H1 (cell line): ENCODE data around the gene TSC22D3. TPM values are rescaled to one million over a fixed set of nuclear protein-coding genes. Genes with fewer than 3 reads are reported as not detected.

Experiments
- CTCF ChIA-PET: fragments of 300-600 bp; sonication (Branson Sonifier 250); formaldehyde crosslinking; loops from one replicate; lab custom pipeline; 2021; ENCODE audit not compliant: partially characterized antibody; lab: Charles Lee
- POLR2A ChIA-PET: fragments of 300-600 bp; sonication (Branson Sonifier 250); formaldehyde crosslinking; loops from one replicate; lab custom pipeline; 2021; ENCODE audit warnings: inconsistent platforms; ENCODE audit not compliant: partially characterized antibody; lab: Charles Lee
- DNase-seq, 2 experiments: peaks; one replicate each; pipeline versions ENCODE4 v3.0.0 to v3.0.0-alpha.2; 2010 to 2022; ENCODE audit warnings: low spot score in 2 of 2, low read depth in 1 of 2, mixed read lengths in 1 of 2
- FAIRE-seq: peaks from 2 replicates; lab custom pipeline; 2011; peaks lifted over from hg19 to GRCh38; lab: Jason Lieb, UNC
- H2AFZ ChIP-seq: 2 replicates; pipeline ENCODE4 v1.8.1; 2012; ENCODE audit warnings: low read length, inconsistent platforms
- H2AK5ac ChIP-seq: 2 replicates; pipeline ENCODE4 v1.6.1; 2013; ENCODE audit warnings: low read depth, low read length
- H2BK120ac ChIP-seq: replicated peaks from 2 replicates; pipeline ENCODE3; 2013; ENCODE audit warnings: low read depth, low read length, inconsistent platforms
- H2BK12ac ChIP-seq: 2 replicates; pipeline ENCODE4 v1.6.1; 2013; ENCODE audit warnings: low read depth, low read length
- H2BK15ac ChIP-seq: 2 replicates; pipeline ENCODE4 v1.6.1; 2013; ENCODE audit warnings: low read length
- H2BK20ac ChIP-seq: 2 replicates; pipeline ENCODE4 v1.6.1; 2013; ENCODE audit warnings: low read length
- H2BK5ac ChIP-seq: 2 replicates; pipeline ENCODE4 v1.6.1; 2013; ENCODE audit warnings: low read depth, low read length
- H3K14ac ChIP-seq: 2 replicates; pipeline ENCODE4 v1.6.1; 2013; ENCODE audit warnings: inconsistent platforms; ENCODE audit not compliant: insufficient read length
- H3K18ac ChIP-seq: 2 replicates; pipeline ENCODE4 v1.6.1; 2013; ENCODE audit warnings: low read length; ENCODE audit errors: extremely low read depth
- H3K23ac ChIP-seq: 2 replicates; pipeline ENCODE4 v1.6.1; 2013; ENCODE audit warnings: inconsistent platforms; ENCODE audit not compliant: insufficient read length
- H3K23me2 ChIP-seq: 2 replicates; pipeline ENCODE4 v1.6.1; 2013; ENCODE audit warnings: low read depth, low read length
- H3K27ac ChIP-seq: 2 replicates; pipeline ENCODE4 v1.6.1; 2011; ENCODE audit warnings: low read depth, low read length, inconsistent platforms
- H3K27me3 ChIP-seq, 4 experiments: replicated peaks in 1 of 4; 1 replicate in 1 of 4; 2 replicates in 3 of 4; pipeline versions ENCODE4 v1.6.1 to v1.8.1; 2011 to 2013; ENCODE audit warnings: low read length in 3 of 4, mild to moderate bottlenecking in 3 of 4, inconsistent platforms in 2 of 4, mixed read lengths in 2 of 4, moderate library complexity in 1 of 4; ENCODE audit not compliant: control insufficient read depth in 3 of 4, insufficient read depth in 3 of 4; ENCODE audit errors: extremely low read depth in 1 of 4
- H3K36me3 ChIP-seq, 4 experiments: 2 replicates each; pipeline versions ENCODE4 v1.6.1 to v1.8.1; 2011 to 2013; ENCODE audit warnings: mild to moderate bottlenecking in 4 of 4, low read length in 3 of 4, moderate library complexity in 2 of 4, control low read depth in 1 of 4, inconsistent platforms in 1 of 4; ENCODE audit not compliant: insufficient read depth in 4 of 4, control insufficient read depth in 2 of 4
- H3K4ac ChIP-seq: replicated peaks from 2 replicates; pipeline ENCODE3; 2013; ENCODE audit warnings: low read length, low read depth, mixed read lengths, inconsistent platforms; ENCODE audit not compliant: insufficient read length
- H3K4me1 ChIP-seq, 4 experiments: replicated peaks in 1 of 4; 1 replicate in 1 of 4; 2 replicates in 3 of 4; pipeline versions ENCODE4 v1.6.1 to v1.8.1; 2011 to 2013; ENCODE audit warnings: low read length in 3 of 4, inconsistent platforms in 2 of 4, mixed read lengths in 1 of 4; ENCODE audit not compliant: insufficient read depth in 4 of 4, control insufficient read depth in 3 of 4
- H3K4me2 ChIP-seq, 2 experiments: 2 replicates each; pipeline versions ENCODE4 v1.6.1 to v1.8.1; 2011 to 2013; ENCODE audit warnings: low read depth in 2 of 2, low read length in 2 of 2, control low read depth in 1 of 2, inconsistent platforms in 1 of 2, mild to moderate bottlenecking in 1 of 2; ENCODE audit not compliant: insufficient read depth in 1 of 2
- H3K4me3 ChIP-seq, 4 experiments: fragments of 200-600, 300-600 bp in 1 of 4; sonication (generic), shearing (Covaris generic), sonication (Bioruptor Twin) in 1 of 4; 2 replicates each; pipeline versions ENCODE4 v1.5.1 to v1.8.1; 2011 to 2016; ENCODE audit warnings: low read length in 4 of 4, low read depth in 3 of 4, control low read depth in 2 of 4, inconsistent platforms in 2 of 4, mild to moderate bottlenecking in 2 of 4, mixed read lengths in 1 of 4, moderate library complexity in 1 of 4; ENCODE audit not compliant: insufficient read depth in 2 of 4; ENCODE audit errors: extremely low read depth in 1 of 4
- H3K56ac ChIP-seq: replicated peaks from 2 replicates; pipeline ENCODE3; 2013; ENCODE audit warnings: low read depth, mild to moderate bottlenecking, mixed read lengths, low read length, inconsistent platforms; ENCODE audit not compliant: insufficient read length
- H3K79me1 ChIP-seq: 2 replicates; pipeline ENCODE4 v1.6.1; 2013; ENCODE audit warnings: low read depth, low read length, control low read depth
- H3K79me2 ChIP-seq, 2 experiments: 2 replicates each; pipeline versions ENCODE4 v1.6.1 to v1.8.1; 2012 to 2013; ENCODE audit warnings: low read length in 2 of 2, mild to moderate bottlenecking in 2 of 2, inconsistent platforms in 1 of 2; ENCODE audit not compliant: insufficient read depth in 2 of 2, control insufficient read depth in 1 of 2
- H3K9ac ChIP-seq, 4 experiments: replicated peaks in 1 of 4; 1 replicate in 1 of 4; 2 replicates in 3 of 4; pipeline versions ENCODE4 v1.6.1 to v1.8.1; 2011 to 2013; ENCODE audit warnings: low read depth in 3 of 4, low read length in 3 of 4, control low read depth in 2 of 4, mild to moderate bottlenecking in 2 of 4, moderate library complexity in 2 of 4, inconsistent platforms in 1 of 4; ENCODE audit errors: extremely low read depth in 1 of 4
- H3K9me3 ChIP-seq, 2 experiments: 2 replicates each; pipeline versions ENCODE4 v1.6.1 to v1.8.1; 2012 to 2013; ENCODE audit warnings: mild to moderate bottlenecking in 2 of 2, moderate library complexity in 2 of 2, control low read depth in 1 of 2, inconsistent platforms in 1 of 2, low read depth in 1 of 2, low read length in 1 of 2, mixed read lengths in 1 of 2; ENCODE audit not compliant: insufficient read depth in 2 of 2
- H4K20me1 ChIP-seq, 2 experiments: replicated peaks in 1 of 2; 2 replicates each; pipeline versions ENCODE3 to v1.8.1; 2011 to 2013; ENCODE audit warnings: inconsistent platforms in 2 of 2, low read length in 2 of 2, mild to moderate bottlenecking in 1 of 2; ENCODE audit not compliant: insufficient read depth in 2 of 2, control insufficient read depth in 1 of 2
- H4K5ac ChIP-seq: 2 replicates; pipeline ENCODE4 v1.6.1; 2013; ENCODE audit warnings: low read length, low read depth, mixed read lengths, inconsistent platforms; ENCODE audit not compliant: insufficient read length
- H4K8ac ChIP-seq: 2 replicates; pipeline ENCODE4 v1.8.0; 2013; ENCODE audit warnings: mild to moderate bottlenecking, moderate library complexity, low read length, inconsistent platforms; ENCODE audit not compliant: insufficient read depth; ENCODE audit errors: extremely low read depth
- H4K91ac ChIP-seq: replicated peaks from 2 replicates; pipeline ENCODE3; 2013; ENCODE audit warnings: low read length, mixed read lengths, inconsistent platforms; ENCODE audit not compliant: insufficient read length
- CHD2 ChIP-seq: IDR thresholded peaks from 2 replicates; pipeline ENCODE4 v1.6.1; 2012; ENCODE audit warnings: low read length, improper control_type of control experiment
- EP300 ChIP-seq, 2 experiments: IDR thresholded peaks; 1 replicate in 1 of 2; 2 replicates in 1 of 2; pipeline ENCODE4 v1.6.1; 2011 to 2012; ENCODE audit warnings: low read depth in 2 of 2, low read length in 2 of 2, mild to moderate bottlenecking in 2 of 2, borderline replicate concordance in 1 of 2, inconsistent platforms in 1 of 2, moderate library complexity in 1 of 2
- JUN ChIP-seq: IDR thresholded peaks from 2 replicates; pipeline ENCODE4 v1.6.1; 2011; ENCODE audit warnings: low read depth, mild to moderate bottlenecking, improper control_type of control experiment, low read length
- POU5F1 ChIP-seq: IDR thresholded peaks from 2 replicates; pipeline ENCODE4 v1.6.1; 2011; ENCODE audit warnings: low read depth, mild to moderate bottlenecking, low read length, moderate library complexity
- WGBS, 2 experiments: shearing (Covaris generic) in 1 of 2; methylation state at CpG; one replicate each; pipeline versions ENCODE4 v1.1.6 to v1.1.7; 2013 to 2015; ENCODE audit warnings: low lambda C conversion rate in 2 of 2, mixed read lengths in 2 of 2, inconsistent platforms in 1 of 2, low coverage in 1 of 2, missing lambda C conversion rate in 1 of 2; ENCODE audit not compliant: insufficient replicate concordance in 2 of 2, insufficient coverage in 1 of 2, insufficient read length in 1 of 2; ENCODE audit errors: extremely low coverage in 1 of 2, missing lambda C conversion rate in 1 of 2; 5-methylcytosine and 5-hydroxymethylcytosine counted together
- polyA plus RNA-seq, 7 experiments: library from polyadenylated mRNA; depleted of rRNA in 3 of 7; stranded (reverse) in 5 of 7; unstranded in 2 of 7; fragments of >200 nt in 5 of 7; fragments of 200-250 nt in 2 of 7; gene quantifications; 1 replicate in 5 of 7; 2 replicates in 1 of 7; 4 replicates in 1 of 7; pipeline versions ENCODE4 v1.2.1 to v1.2.3, GENCODE V29; 2011 to 2013; ENCODE audit warnings: missing spikeins in 2 of 7, mixed read lengths in 2 of 7
- total RNA-seq: library from RNA; stranded (reverse); fragmentation: NEBNext Ultra II Directional; extraction: Animal tissue kit (Norgen Biotek cat#: 25700); gene quantifications from 2 replicates; pipeline ENCODE4 v1.2.1, GENCODE V29; 2021

The TSC22D3 gene
- total and polyA plus RNA-seq, 2 of the 8 experiments (the other 6 are each of a cell fraction or from before 2014, with no cell fraction given) = 7.6 to 12.9 TPM

- Histone ChIP-seq H3K56ac (no peak overlapping the region), H3K9me3 (no peaks in the 10 kb centered on the region), H3K27ac (no peak overlapping the region), H4K20me1 (no peaks in the 10 kb centered on the region), H3K4me1 (peaks cover 0 to 7% (median 0%) of the 10 kb centered on the region in 4 experiments; a peak in 3 of 7 replicates), H3K23ac (no peak overlapping the region), H3K27me3 (no peaks in the 10 kb centered on the region), H4K91ac (no peak overlapping the region), H3K4ac (no peak overlapping the region), H3K4me2 (no peak overlapping the region), H2AK5ac (no peak overlapping the region), H4K8ac (no peak overlapping the region), H2BK12ac (no peak overlapping the region), H3K18ac (no peak overlapping the region), H3K14ac (no peak overlapping the region), H3K36me3 (no peaks in the 10 kb centered on the region), H2AFZ (no peak overlapping the region), H2BK120ac (no peak overlapping the region), H2BK20ac (no peak overlapping the region), H3K79me2 (no peaks in the 10 kb centered on the region), H2BK5ac (no peak overlapping the region), H2BK15ac (no peak overlapping the region), H4K5ac (no peak overlapping the region), H3K9ac (no peak overlapping the region), H3K79me1 (no peaks in the 10 kb centered on the region), H3K23me2 (no peaks in the 10 kb centered on the region), H3K4me3 (no peak overlapping the region)
- CTCF ChIA-PET = interaction anchor here (0.6 to 29.5 kb wide), 8 partner anchors 9 to 172 kb away, joined by 3 to 325 read pairs (median 4); partner anchors contain the start of genes NCBP2L and TSC22D3
- TF ChIP-seq CHD2 (no peak), EP300 (IDR thresholded peaks at IDR 0.05; ENCODE audit: borderline replicate concordance in 1 of 2, low read depth in 2 of 2, low read length in 2 of 2) (no peak), JUN (no peak), POU5F1 (no peak)
- POLR2A ChIA-PET = interaction anchor here (1.3 to 1.7 kb wide), 2 partner anchors 38 to 97 kb away, joined by 3 to 7 read pairs; no protein-coding TSS in a partner anchor
- no peak for FAIRE-seq
- no peak for DNase-seq
- 95% methylated on average over 3 of the region's 4 CpGs; no CpG with 5 or more reads in 1 of the 2 experiments for WGBS, 2 experiments
Observed at GRCh38 chrX:107677909-107678308, 97.7 kb downstream of the TSC22D3 start.
